Measurements from ENCODE around the gene EFNB2.

EFNB2 gene

GRCh38 chr13:106535552-106536243 lies at the start of gene EFNB2:
Gene EFNB2 (minus strand): TSS chr13:106535662. CDS start chr13:106534964, 698 bp downstream.
- peak; percentile 93 for DNase-seq

- no peak for DNase-seq
These were observed 45.8 kb upstream of the EFNB2 start for GRCh38 chr13:106581225-106581624.

- DNase-seq, result no peak
These were observed 40.4 kb upstream of the EFNB2 start for GRCh38 chr13:106575896-106576295.

- DNase-seq, result no peak
These were observed 38.4 kb upstream of the EFNB2 start for GRCh38 chr13:106573868-106574267.

- no peak for DNase-seq
These were observed 37.9 kb upstream of the EFNB2 start for GRCh38 chr13:106573284-106573846.

GRCh38 chr13:106570299-106570852 lies 34.9 kb upstream of the EFNB2 start:
- DNase-seq, result peak; percentile 27

GRCh38 chr13:106569233-106570095 lies 34.0 kb upstream of the EFNB2 start:
- DNase-seq, result no peak

- no peak for DNase-seq
These were observed 33.0 kb upstream of the EFNB2 start for GRCh38 chr13:106568299-106569003.

- DNase-seq, result peak; percentile 95
These were observed 32.2 kb upstream of the EFNB2 start, which contains the start of gene ARGLU1 for GRCh38 chr13:106567474-106568298. Gene ARGLU1 (minus strand): TSS chr13:106568137. CDS start chr13:106567919, 218 bp downstream.

- peak; percentile 72 for DNase-seq
These were observed 31.4 kb upstream of the EFNB2 start for GRCh38 chr13:106566641-106567473.

- no peak for DNase-seq
These were observed 29.8 kb upstream of the EFNB2 start for GRCh38 chr13:106565127-106565775.

GRCh38 chr13:106562301-106562700 lies 26.8 kb upstream of the EFNB2 start:
- no peak for DNase-seq

- DNase-seq, result peak; percentile 76
These were observed 26.2 kb upstream of the EFNB2 start for GRCh38 chr13:106561551-106562170.

GRCh38 chr13:106560821-106561220 lies 25.4 kb upstream of the EFNB2 start:
- peak; percentile 76 for DNase-seq

- no peak for DNase-seq
These were observed 23.1 kb upstream of the EFNB2 start for GRCh38 chr13:106558527-106558926.

- no peak for DNase-seq
These were observed 20.3 kb upstream of the EFNB2 start for GRCh38 chr13:106555631-106556328.

GRCh38 chr13:106551751-106552150 lies 16.3 kb upstream of the EFNB2 start:
- no peak for DNase-seq

GRCh38 chr13:106551350-106551749 lies 15.9 kb upstream of the EFNB2 start:
- no peak for DNase-seq

GRCh38 chr13:106550570-106551135 lies 15.2 kb upstream of the EFNB2 start:
- no peak for DNase-seq
